Liver (tissue), 9 donors: ENCODE data around the gene TESK2. TPM values are rescaled to one million over a fixed set of nuclear protein-coding genes. Genes with fewer than 3 reads are reported as not detected.

Experiments used
- DNase-seq: peaks from one replicate; pipeline ENCODE4 v3.0.0-alpha.2; 2017; ENCODE audit warnings: low spot score
- H3K27ac ChIP-seq, 2 donors: one replicate each; pipeline ENCODE4 v1.7.0; 2013; ENCODE audit warnings: inconsistent platforms in 2 of 2, low read length in 2 of 2, control low read depth in 1 of 2, low read depth in 1 of 2, mild to moderate bottlenecking in 1 of 2
- H3K27me3 ChIP-seq, 4 donors: one replicate each; pipeline versions ENCODE4 v1.6.1 to v1.7.0; 2013; ENCODE audit warnings: low read length in 3 of 4, inconsistent platforms in 1 of 4, mild to moderate bottlenecking in 1 of 4, moderate library complexity in 1 of 4; ENCODE audit not compliant: control insufficient read depth in 4 of 4, insufficient read depth in 4 of 4
- H3K36me3 ChIP-seq, 4 donors: one replicate each; pipeline versions ENCODE4 v1.6.1 to v1.7.0; 2013; ENCODE audit warnings: low read length in 3 of 4, mild to moderate bottlenecking in 3 of 4, low read depth in 1 of 4, moderate library complexity in 1 of 4; ENCODE audit not compliant: control insufficient read depth in 4 of 4, insufficient read depth in 3 of 4
- H3K4me1 ChIP-seq, 4 donors: one replicate each; pipeline versions ENCODE4 v1.6.1 to v1.7.0; 2013; ENCODE audit warnings: low read length in 3 of 4, mild to moderate bottlenecking in 3 of 4, moderate library complexity in 1 of 4; ENCODE audit not compliant: control insufficient read depth in 4 of 4, insufficient read depth in 4 of 4
- H3K4me3 ChIP-seq, 3 donors: one replicate each; pipeline versions ENCODE4 v1.6.1 to v1.7.0; 2013; ENCODE audit warnings: low read length in 3 of 3, control low read depth in 1 of 3, low read depth in 1 of 3, mild to moderate bottlenecking in 1 of 3
- H3K9ac ChIP-seq, 2 donors: one replicate each; pipeline ENCODE4 v1.7.0; 2013; ENCODE audit warnings: low read length in 2 of 2, mild to moderate bottlenecking in 2 of 2, moderate library complexity in 2 of 2, control low read depth in 1 of 2, low read depth in 1 of 2
- H3K9me3 ChIP-seq, 4 donors: one replicate each; pipeline versions ENCODE4 v1.6.1 to v1.7.0; 2013; ENCODE audit warnings: low read length in 3 of 4; ENCODE audit not compliant: control insufficient read depth in 4 of 4
- CTCF ChIP-seq: fragments of 150-350 bp; IDR thresholded peaks from 2 replicates; pipeline ENCODE4 v1.5.1; 2017; ENCODE audit warnings: improper control_type of control experiment, low read depth, low read length; ENCODE audit not compliant: missing input control
- EGR1 ChIP-seq, 2 donors: IDR thresholded peaks; 2 replicates each; pipeline ENCODE4 v1.6.1; 2016 to 2018; ENCODE audit warnings: antibody characterized with exemption in 2 of 2, low read depth in 2 of 2
- GABPA ChIP-seq, 2 donors: IDR thresholded peaks in 1 of 2; conservative IDR thresholded peaks in 1 of 2; 2 replicates each; pipeline ENCODE4 v1.6.1; 2016; ENCODE audit warnings: antibody characterized with exemption in 2 of 2, mild to moderate bottlenecking in 1 of 2, moderate library complexity in 1 of 2
- HNF4A ChIP-seq, 2 donors: conservative IDR thresholded peaks; 2 replicates each; pipeline ENCODE4 v1.6.1; 2016; ENCODE audit warnings: antibody characterized with exemption in 2 of 2, mild to moderate bottlenecking in 2 of 2
- HNF4G ChIP-seq: IDR thresholded peaks from 2 replicates; pipeline ENCODE4 v1.6.1; 2016; ENCODE audit warnings: antibody characterized with exemption
- JUND ChIP-seq, 2 donors: IDR thresholded peaks; 2 replicates each; pipeline ENCODE4 v1.6.1; 2016; ENCODE audit warnings: antibody characterized with exemption in 2 of 2
- NR2F2 ChIP-seq: IDR thresholded peaks from 2 replicates; pipeline ENCODE4 v1.6.1; 2016; ENCODE audit warnings: antibody characterized with exemption
- RAD21 ChIP-seq, 2 donors: IDR thresholded peaks; 2 replicates each; pipeline ENCODE4 v1.6.1; 2016; ENCODE audit warnings: antibody characterized with exemption in 2 of 2, mild to moderate bottlenecking in 2 of 2
- RXRA ChIP-seq, 2 donors: IDR thresholded peaks; 2 replicates each; pipeline ENCODE4 v1.6.1; 2017 to 2018; ENCODE audit warnings: antibody characterized with exemption in 2 of 2, mild to moderate bottlenecking in 1 of 2
- SP1 ChIP-seq: IDR thresholded peaks from 2 replicates; pipeline ENCODE4 v1.6.1; 2018; ENCODE audit warnings: antibody characterized with exemption, mild to moderate bottlenecking
- TAF1 ChIP-seq: conservative IDR thresholded peaks from 2 replicates; pipeline ENCODE4 v1.6.1; 2016; ENCODE audit warnings: antibody characterized with exemption, mild to moderate bottlenecking
- YY1 ChIP-seq: IDR thresholded peaks from 2 replicates; pipeline ENCODE4 v1.6.1; 2016; ENCODE audit warnings: antibody characterized with exemption, mild to moderate bottlenecking
- ZBTB33 ChIP-seq: IDR thresholded peaks from 2 replicates; pipeline ENCODE4 v1.6.1; 2016; ENCODE audit warnings: antibody characterized with exemption
- WGBS: extraction: QIAGEN DNeasy Blood & Tissue Kit; methylation state at CpG from one replicate; pipeline ENCODE4 v1.1.7; 2013; 5-methylcytosine and 5-hydroxymethylcytosine counted together
- polyA plus RNA-seq, 2 donors: library from polyadenylated mRNA; stranded (reverse) in 1 of 2; unstranded in 1 of 2; fragments of 200-250 nt in 1 of 2; fragments of >200 nt in 1 of 2; fragmentation: Nextera tagmentation in 1 of 2; extraction: Ambion mirVana in 1 of 2; gene quantifications; one replicate each; pipeline versions ENCODE4 v1.2.1 to v1.2.3, GENCODE V29; 2013 to 2015
- total RNA-seq, 2 donors: library from RNA; depleted of rRNA; stranded (reverse); fragments of >200 nt; gene quantifications; one replicate each; pipeline ENCODE4 v1.2.3, GENCODE V29; 2014
- TF ChIP-seq, protein P1 (sequence below): IDR thresholded peaks from 2 replicates; pipeline ENCODE4 v1.6.1; 2016; ENCODE audit warnings: antibody characterized with exemption
- TF ChIP-seq, protein P2 (sequence below): IDR thresholded peaks from 2 replicates; pipeline ENCODE4 v1.6.1; 2016; ENCODE audit warnings: antibody characterized with exemption
- TF ChIP-seq, protein P3 (sequence below): IDR thresholded peaks from 2 replicates; pipeline ENCODE4 v1.6.1; 2016; ENCODE audit warnings: antibody characterized with exemption, mild to moderate bottlenecking
- donor health status: healthy.
- donor health status: healthy.
- donor health status: healthy.
- donor health status: healthy.
- donor health status: healthy.

The TESK2 gene
- total and polyA plus RNA-seq, 4 donors, result 2.4 to 8.2 (median 5.2) TPM

DNA sequence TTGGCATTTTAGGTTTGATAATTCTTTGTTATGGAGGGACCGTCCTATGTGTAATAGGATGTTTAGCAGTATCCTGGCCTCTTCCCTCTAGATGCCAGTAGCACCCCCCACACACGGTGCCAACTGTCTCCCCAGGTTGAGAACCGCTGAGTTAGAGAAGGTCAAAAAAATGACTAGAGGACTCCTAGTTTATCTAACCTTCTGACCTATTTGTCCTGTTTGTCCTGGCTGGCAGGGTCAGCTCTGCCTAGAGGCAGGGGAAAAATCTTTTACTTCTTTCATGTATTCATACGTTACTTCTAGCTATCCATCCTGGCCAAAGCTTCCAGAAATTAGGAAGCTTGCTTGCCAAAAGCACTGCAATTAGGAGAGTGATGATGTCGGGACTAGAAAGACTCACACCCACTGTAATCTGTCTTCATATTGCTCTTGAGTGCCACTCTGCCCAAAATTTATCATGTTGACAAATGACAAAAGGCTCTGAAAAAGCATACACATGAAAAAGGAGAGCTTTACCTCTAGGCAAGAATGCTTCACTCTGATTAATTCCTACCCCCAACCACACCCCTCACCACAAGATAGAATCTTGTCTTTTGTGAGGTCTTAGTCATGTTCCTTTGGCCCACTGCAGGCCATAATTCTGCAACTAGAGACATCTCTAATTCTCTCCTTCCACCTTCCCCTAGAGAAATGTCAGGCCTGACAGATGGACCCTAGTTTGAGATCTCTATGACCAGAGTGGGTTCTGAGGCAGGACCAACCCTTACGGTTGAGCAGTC, 45.2 kb upstream of the TESK2 start:
- no peak for DNase-seq
- H3K4me3 ChIP-seq, result no peak overlapping the region
- H3K27me3 ChIP-seq, result no peaks in the 10 kb centered on the region
- H3K36me3 ChIP-seq, result no peaks in the 10 kb centered on the region
- no peaks in the 10 kb centered on the region for H3K9me3 ChIP-seq
- no peak overlapping the region for H3K9ac ChIP-seq
- H3K27ac ChIP-seq, result no peak overlapping the region
- H3K4me1 ChIP-seq, result peaks cover 0 to 16% (median 14%) of the 10 kb centered on the region in 4 donors
- TF ChIP-seq HNF4G, result peak; percentile 19
- no peak for TF ChIP-seq EGR1 (IDR thresholded peaks at IDR 0.05; ENCODE audit: low read depth in 2 of 2)
- TF ChIP-seq, protein P1, sequence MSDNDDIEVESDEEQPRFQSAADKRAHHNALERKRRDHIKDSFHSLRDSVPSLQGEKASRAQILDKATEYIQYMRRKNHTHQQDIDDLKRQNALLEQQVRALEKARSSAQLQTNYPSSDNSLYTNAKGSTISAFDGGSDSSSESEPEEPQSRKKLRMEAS, result no peak
- peak; percentile 53 to 89 for TF ChIP-seq HNF4A (conservative IDR thresholded peaks at IDR 0.05)
- no peak for TF ChIP-seq CTCF
- peak; percentile 65 to 93 for TF ChIP-seq RXRA (IDR thresholded peaks at IDR 0.05)
- peak; percentile 96 for TF ChIP-seq NR2F2
- TF ChIP-seq JUND (IDR thresholded peaks at IDR 0.05), result no peak
- TF ChIP-seq SP1, result peak; percentile 33
- no peak for TF ChIP-seq ZBTB33
- TF ChIP-seq, protein P2, sequence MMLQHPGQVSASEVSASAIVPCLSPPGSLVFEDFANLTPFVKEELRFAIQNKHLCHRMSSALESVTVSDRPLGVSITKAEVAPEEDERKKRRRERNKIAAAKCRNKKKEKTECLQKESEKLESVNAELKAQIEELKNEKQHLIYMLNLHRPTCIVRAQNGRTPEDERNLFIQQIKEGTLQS, result no peak
- no peak for TF ChIP-seq TAF1
- TF ChIP-seq GABPA (IDR thresholded peaks at IDR 0.05 in 1 of 2, conservative IDR thresholded peaks at IDR 0.05 in 1 of 2), result no peak
- no peak for TF ChIP-seq RAD21 (IDR thresholded peaks at IDR 0.05)
- TF ChIP-seq, protein P3, sequence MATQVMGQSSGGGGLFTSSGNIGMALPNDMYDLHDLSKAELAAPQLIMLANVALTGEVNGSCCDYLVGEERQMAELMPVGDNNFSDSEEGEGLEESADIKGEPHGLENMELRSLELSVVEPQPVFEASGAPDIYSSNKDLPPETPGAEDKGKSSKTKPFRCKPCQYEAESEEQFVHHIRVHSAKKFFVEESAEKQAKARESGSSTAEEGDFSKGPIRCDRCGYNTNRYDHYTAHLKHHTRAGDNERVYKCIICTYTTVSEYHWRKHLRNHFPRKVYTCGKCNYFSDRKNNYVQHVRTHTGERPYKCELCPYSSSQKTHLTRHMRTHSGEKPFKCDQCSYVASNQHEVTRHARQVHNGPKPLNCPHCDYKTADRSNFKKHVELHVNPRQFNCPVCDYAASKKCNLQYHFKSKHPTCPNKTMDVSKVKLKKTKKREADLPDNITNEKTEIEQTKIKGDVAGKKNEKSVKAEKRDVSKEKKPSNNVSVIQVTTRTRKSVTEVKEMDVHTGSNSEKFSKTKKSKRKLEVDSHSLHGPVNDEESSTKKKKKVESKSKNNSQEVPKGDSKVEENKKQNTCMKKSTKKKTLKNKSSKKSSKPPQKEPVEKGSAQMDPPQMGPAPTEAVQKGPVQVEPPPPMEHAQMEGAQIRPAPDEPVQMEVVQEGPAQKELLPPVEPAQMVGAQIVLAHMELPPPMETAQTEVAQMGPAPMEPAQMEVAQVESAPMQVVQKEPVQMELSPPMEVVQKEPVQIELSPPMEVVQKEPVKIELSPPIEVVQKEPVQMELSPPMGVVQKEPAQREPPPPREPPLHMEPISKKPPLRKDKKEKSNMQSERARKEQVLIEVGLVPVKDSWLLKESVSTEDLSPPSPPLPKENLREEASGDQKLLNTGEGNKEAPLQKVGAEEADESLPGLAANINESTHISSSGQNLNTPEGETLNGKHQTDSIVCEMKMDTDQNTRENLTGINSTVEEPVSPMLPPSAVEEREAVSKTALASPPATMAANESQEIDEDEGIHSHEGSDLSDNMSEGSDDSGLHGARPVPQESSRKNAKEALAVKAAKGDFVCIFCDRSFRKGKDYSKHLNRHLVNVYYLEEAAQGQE, result no peak
- TF ChIP-seq YY1, result no peak
- WGBS, result 42% methylated on average over 6 of the region's 6 CpGs
